NB4 (cell line): ENCODE data around the gene RPL10.

Source experiments
- CTCF ChIP-seq: IDR thresholded peaks from one replicate; pipeline ENCODE4 v1.5.1; 2012; ENCODE audit warnings: low read depth, low read length
- MYC ChIP-seq: IDR thresholded peaks from 2 replicates; pipeline ENCODE4 v1.6.1; 2011; ENCODE audit warnings: low read depth, low read length
- POLR2A ChIP-seq: IDR thresholded peaks from 2 replicates; pipeline ENCODE4 v1.6.1; 2011; ENCODE audit warnings: mild to moderate bottlenecking; ENCODE audit not compliant: insufficient read length; ENCODE audit errors: extremely low read depth
- TF ChIP-seq, protein P1 (sequence below): IDR thresholded peaks from 2 replicates; pipeline ENCODE4 v1.6.1; 2011; ENCODE audit warnings: low read depth, low read length

DNA sequence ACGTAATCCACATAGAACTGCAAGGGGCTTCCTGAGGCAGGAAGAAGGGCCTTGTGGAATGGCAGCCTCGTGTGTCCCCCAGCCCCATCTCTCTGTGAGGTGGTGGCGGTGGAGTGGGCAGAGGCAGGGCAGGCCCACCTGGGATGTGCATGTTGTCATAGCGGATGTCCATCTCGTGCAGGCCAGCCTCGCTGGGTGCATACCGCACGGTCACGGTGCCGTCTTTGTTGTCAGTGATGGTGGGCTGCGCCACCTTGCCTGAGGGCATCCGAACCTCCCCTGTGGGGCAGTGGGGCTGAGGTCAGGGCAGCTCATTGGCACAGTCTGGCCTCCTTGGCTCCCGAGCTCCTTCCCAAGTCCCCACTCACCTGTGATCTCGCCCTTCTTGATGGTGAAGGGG, 44.2 kb upstream of the RPL10 start:
- TF ChIP-seq CTCF (no peak), POLR2A (no peak), MYC (no peak)
- TF ChIP-seq, protein P1, sequence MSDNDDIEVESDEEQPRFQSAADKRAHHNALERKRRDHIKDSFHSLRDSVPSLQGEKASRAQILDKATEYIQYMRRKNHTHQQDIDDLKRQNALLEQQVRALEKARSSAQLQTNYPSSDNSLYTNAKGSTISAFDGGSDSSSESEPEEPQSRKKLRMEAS, result no peak
